Erythroblast (primary cell): ENCODE measurements around the gene MOG.

Source experiments
- DNase-seq, 2 experiments: peaks; one replicate each; lab custom pipeline; 2025; lab: John Stamatoyannopoulos, UW
- GATA1 ChIP-seq: IDR thresholded peaks from 2 replicates; pipeline ENCODE4 v1.6.1; 2011; ENCODE audit warnings: low read depth, mild to moderate bottlenecking, control low read depth, low read length, moderate library complexity
- POLR2A ChIP-seq: IDR thresholded peaks from 2 replicates; pipeline ENCODE4 v1.6.1; 2011; ENCODE audit warnings: mild to moderate bottlenecking, low read length

MOG gene

DNA sequence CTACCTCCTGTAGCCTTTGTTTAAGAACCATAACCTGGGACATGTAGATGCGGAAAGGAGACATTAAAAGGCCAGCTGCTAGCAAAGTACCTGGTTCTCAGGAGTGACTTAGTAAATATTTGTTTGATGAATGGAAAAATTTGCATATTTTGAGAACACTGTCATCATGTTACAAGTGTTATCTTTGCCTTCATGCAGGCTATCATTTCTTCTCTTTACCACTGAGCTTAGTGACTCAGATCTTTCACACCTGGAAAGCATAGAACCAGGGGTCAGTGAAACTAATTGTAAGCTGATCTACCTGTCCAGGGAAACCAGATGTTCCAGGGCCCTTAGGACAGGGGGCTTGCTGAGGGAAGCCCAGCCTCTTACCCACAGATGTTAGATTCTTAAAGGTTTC, 18.7 kb downstream of the MOG start:
- TF ChIP-seq POLR2A (no peak), GATA1 (no peak)
- DNase-seq: no peak

- TF ChIP-seq GATA1 (no peak), POLR2A (no peak)
Observed at GRCh38 chr6:29676981-29677601, 20.2 kb downstream of the MOG start.

GRCh38 chr6:29678114-29678513, 21.2 kb downstream of the MOG start:
- DNase-seq: no peak
- TF ChIP-seq POLR2A (no peak), GATA1 (no peak)

More at GRCh38 chr6:29676981-29677601, 20.2 kb downstream of the MOG start:
- DNase-seq: no peak

DNA sequence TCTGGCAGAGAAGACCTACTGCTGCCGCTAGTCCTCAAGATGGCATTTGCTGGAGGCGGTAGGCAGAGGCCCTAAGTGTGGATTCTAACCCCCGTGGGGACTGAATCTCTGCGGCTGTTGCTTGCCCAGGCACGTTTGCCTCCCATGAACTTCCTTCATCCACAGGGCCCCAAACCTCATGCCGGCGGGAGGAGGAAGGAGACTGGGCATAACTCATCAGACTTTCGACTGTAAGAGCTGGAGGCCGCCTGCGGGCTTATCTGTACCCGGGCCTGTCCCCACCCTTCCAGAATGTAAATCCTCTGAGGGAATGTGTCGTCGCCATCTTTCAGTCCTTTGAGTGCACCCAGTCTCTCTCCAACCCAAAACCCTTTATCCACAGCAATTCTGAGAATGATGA, 23.1 kb downstream of the MOG start:
- TF ChIP-seq POLR2A (no peak), GATA1 (no peak)
- DNase-seq: peak; percentile 13 to 26

DNA sequence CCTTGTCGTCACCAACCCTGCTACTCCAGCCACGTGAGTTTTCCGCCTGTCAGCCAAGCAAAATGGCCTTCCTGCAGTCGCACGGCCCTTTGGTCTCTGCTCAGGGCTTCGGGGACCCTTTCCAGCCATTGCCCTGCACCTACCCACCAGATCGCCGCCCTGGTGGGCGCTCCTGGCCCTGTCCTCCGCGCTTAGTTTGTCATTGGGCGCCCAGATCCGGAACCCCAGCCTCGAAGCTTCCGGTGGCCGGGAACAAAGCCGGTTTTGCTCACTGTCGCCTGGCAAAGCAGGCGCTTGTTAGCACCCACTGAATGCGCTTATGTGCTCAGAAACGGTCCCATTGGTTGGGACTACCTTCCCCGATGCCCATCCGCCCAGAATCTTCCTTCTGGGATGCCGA, 23.5 kb downstream of the MOG start:
- no peak for DNase-seq
- TF ChIP-seq GATA1 (no peak), POLR2A (no peak)

- TF ChIP-seq POLR2A (no peak), GATA1 (no peak)
- DNase-seq: no peak
Observed at GRCh38 chr6:29680904-29681303, 24.0 kb downstream of the MOG start, which contains the start of gene ZFP57. ZFP57 (minus strand) TSS chr6:29681152; CDS start chr6:29677003, 4,149 bp downstream.

DNA sequence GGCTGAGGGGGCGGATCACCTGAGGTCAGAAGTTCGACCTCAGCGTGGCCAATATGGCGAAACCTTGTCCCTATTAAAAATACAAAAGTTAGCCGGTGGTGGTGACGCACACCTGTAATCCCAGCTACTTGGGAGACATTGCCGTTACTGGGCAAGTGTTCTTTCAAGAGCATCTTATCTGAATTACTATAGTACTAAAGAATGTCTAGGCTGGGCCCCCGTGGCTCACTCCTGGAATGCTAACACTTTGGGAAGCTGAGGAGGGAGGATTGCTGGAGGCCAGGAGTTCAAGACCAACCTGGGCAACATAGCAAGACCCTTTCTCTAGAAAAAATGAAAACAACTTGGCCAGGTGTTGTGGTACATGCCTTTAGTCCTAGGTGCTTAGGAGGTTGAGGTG, 24.9 kb downstream of the MOG start:
- DNase-seq: no peak
- no peak for TF ChIP-seq POLR2A
- TF ChIP-seq GATA1: no peak

DNA sequence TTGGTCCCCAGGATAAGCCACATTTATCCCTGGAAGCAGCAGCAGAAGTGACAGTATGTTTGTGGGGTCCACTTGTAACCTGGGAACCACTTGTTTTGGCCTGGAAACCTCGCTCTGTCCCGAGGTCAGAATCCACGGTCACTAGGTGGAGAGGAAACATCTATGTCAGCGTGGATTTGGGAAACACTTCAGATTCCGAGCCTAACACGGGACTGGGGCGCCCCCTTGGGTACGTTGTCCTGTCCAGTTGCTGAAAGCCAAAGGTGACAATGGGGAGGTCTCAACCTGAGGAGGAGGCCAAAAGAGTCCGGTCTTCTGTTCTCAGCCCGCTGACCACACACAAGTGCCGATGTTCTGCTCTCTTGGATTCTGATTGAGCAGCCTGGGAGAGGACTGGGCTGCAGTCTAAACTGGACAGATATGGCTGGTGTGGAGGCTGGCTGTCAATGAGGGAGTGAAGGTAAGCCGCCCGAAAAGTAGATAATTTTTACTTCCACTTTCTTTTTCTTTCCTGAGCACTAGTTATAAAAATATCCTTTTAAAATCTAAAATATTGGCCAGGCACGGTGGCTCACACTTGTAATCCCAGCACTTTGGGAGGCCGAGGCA, 28.9 kb downstream of the MOG start:
- DNase-seq: peak in 1 of 2 experiments; percentile 6

GRCh38 chr6:29694637-29695036, 37.7 kb downstream of the MOG start:
- DNase-seq: no peak
- TF ChIP-seq GATA1 (no peak), POLR2A (no peak)

More for the DNA sequence above, 28.9 kb downstream of the MOG start:
- TF ChIP-seq GATA1: no peak
- no peak for TF ChIP-seq POLR2A

GRCh38 chr6:29696147-29697125, 39.5 kb downstream of the MOG start:
- TF ChIP-seq GATA1 (no peak), POLR2A (no peak)
- peak; percentile 18 to 28 for DNase-seq

DNA sequence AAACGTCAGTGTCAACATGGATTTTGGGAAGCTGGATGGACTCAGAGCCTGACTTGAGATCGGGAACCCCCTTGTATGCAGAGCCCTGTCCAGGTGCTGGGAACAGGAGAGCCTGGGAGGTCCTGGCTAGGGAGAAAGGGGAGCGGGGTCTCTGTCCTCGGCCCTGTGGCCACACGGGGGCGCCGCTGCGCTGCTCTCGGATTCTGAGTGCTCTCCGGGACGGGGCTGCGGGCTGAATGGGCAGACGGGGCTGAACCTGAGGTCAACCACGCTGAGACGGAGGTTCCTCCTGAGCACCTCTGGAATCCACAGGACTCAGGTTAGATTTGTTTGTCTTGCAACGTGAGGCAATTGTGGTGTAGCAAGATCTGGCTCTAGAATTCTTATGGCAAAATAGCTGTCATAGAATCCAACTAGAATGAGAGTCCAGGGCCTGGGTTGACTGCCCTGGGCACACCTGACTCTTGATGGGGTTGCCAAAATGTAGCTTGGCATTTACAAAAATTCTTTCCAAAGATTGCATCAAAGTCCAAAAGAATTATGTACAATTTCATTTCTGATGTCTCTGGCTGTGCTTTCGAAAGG, 45.7 kb downstream of the MOG start:
- peak; percentile 21 to 59 for DNase-seq
- TF ChIP-seq POLR2A (no peak), GATA1 (no peak)

DNA sequence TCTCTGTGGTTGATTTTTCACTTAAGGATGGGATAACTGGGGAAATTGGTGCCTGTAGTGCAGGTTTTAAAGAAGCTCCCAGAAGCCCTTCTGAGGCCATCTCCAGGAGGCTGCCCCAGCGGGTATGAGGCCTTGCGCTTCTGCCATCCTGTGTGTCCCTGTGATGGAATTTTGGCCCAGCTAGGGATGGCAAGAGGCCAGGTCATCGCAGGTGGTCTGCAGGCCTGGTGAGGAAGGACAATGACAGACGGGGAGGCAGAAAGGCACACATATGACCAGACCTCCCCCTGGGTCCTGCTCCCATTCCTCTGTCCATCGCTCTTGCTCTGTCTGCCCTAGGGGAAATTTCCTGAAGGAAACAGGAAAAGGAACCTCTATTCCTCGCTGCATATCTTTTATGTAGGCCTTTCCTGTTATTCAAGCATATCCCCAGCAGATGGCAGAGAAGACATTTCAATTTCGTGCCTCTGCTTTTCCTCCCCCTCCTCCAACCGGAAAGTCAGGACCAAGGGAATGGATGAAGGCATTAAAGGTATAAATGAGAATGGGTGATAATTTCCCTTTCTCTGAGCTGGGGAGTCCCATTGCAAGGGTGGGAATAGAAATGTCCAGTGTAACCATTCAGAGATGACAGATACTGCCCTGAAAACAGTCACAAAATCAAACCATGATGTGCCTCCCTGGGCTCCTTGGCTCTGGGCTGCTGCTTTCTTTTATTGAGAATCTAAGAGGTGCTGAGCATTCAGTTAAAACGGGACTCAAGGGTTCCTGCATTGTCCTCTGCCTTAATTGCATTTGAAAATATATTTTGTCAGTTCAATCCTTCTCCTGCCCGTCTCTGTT, 48.7 kb downstream of the MOG start:
- peak; percentile 4 to 43 for DNase-seq
- TF ChIP-seq GATA1: no peak
- TF ChIP-seq POLR2A: no peak

GRCh38 chr6:29708432-29709179, 51.7 kb downstream of the MOG start:
- no peak for TF ChIP-seq POLR2A
- no peak for TF ChIP-seq GATA1
- DNase-seq: no peak
